CD4-positive, alpha-beta memory T cell (primary cell): ENCODE data around the gene NYNRIN. TPM values are rescaled to one million over a fixed set of nuclear protein-coding genes. Genes with fewer than 3 reads are reported as not detected.

Source experiments
- CTCF ChIA-PET: fragments of 350-600 bp; sonication (Branson Sonifier 250); formaldehyde crosslinking; loops from one replicate; lab custom pipeline; 2021; ENCODE audit warnings: inconsistent platforms; ENCODE audit not compliant: partially characterized antibody; lab: Charles Lee
- POLR2A ChIA-PET: fragments of 350-600 bp; sonication (Branson Sonifier 250); formaldehyde crosslinking; loops from one replicate; lab custom pipeline; 2021; ENCODE audit not compliant: partially characterized antibody; lab: Charles Lee
- DNase-seq, 5 donors: peaks; one replicate each; pipeline versions ENCODE4 v3.0.0 to v3.0.0-alpha.2; 2020 to 2022; ENCODE audit warnings: mixed read lengths in 1 of 5
- H3K27ac ChIP-seq: one replicate; pipeline ENCODE4 v1.7.0; 2013; ENCODE audit warnings: low read depth, low read length
- H3K27me3 ChIP-seq: 2 replicates; pipeline ENCODE4 v1.7.0; 2013; ENCODE audit warnings: mild to moderate bottlenecking, low read length, moderate library complexity; ENCODE audit not compliant: insufficient read depth
- H3K36me3 ChIP-seq: 2 replicates; pipeline ENCODE4 v1.7.0; 2013; ENCODE audit warnings: mild to moderate bottlenecking, low read length, moderate library complexity; ENCODE audit not compliant: insufficient read depth
- H3K4me1 ChIP-seq: 2 replicates; pipeline ENCODE4 v1.7.0; 2013; ENCODE audit warnings: mild to moderate bottlenecking, low read length, moderate library complexity; ENCODE audit not compliant: insufficient read depth
- H3K4me3 ChIP-seq, 2 donors: one replicate each; pipeline ENCODE4 v1.7.0; 2013; ENCODE audit warnings: low read length in 2 of 2, mild to moderate bottlenecking in 1 of 2
- H3K9me3 ChIP-seq, 2 donors: one replicate each; pipeline ENCODE4 v1.7.0; 2013; ENCODE audit warnings: low read length in 2 of 2, control low read depth in 1 of 2; ENCODE audit not compliant: control insufficient read depth in 1 of 2
- H3K27ac Mint-ChIP-seq, 7 donors: one replicate each; pipeline ENCODE4 v1.8.0; 2020 to 2021; ENCODE audit warnings: mixed read lengths in 7 of 7, mild to moderate bottlenecking in 6 of 7, inconsistent platforms in 3 of 7, moderate library complexity in 3 of 7
- H3K27me3 Mint-ChIP-seq, 2 donors: one replicate each; pipeline ENCODE4 v1.8.0; 2020 to 2021; ENCODE audit warnings: mixed read lengths in 2 of 2
- H3K36me3 Mint-ChIP-seq, 2 donors: one replicate each; pipeline ENCODE4 v1.8.0; 2020 to 2021; ENCODE audit warnings: mixed read lengths in 2 of 2, inconsistent platforms in 1 of 2, mild to moderate bottlenecking in 1 of 2
- H3K4me1 Mint-ChIP-seq, 4 donors: one replicate each; pipeline ENCODE4 v1.8.0; 2020 to 2021; ENCODE audit warnings: mixed read lengths in 4 of 4, mild to moderate bottlenecking in 1 of 4
- H3K4me3 Mint-ChIP-seq, 8 donors: one replicate each; pipeline ENCODE4 v1.8.0; 2020 to 2021; ENCODE audit warnings: mixed read lengths in 8 of 8, mild to moderate bottlenecking in 7 of 8, moderate library complexity in 6 of 8, inconsistent platforms in 3 of 8
- H3K9me3 Mint-ChIP-seq, 8 donors: one replicate each; pipeline ENCODE4 v1.8.0; 2020 to 2021; ENCODE audit warnings: mixed read lengths in 8 of 8, mild to moderate bottlenecking in 5 of 8, inconsistent platforms in 3 of 8, moderate library complexity in 1 of 8
- intact Hi-C: fragments of 100-400 bp; cut with micrococcal nuclease; formaldehyde crosslinking; loops from one replicate; pipeline ENCODE4 v1.15.1; 2023
- polyA plus RNA-seq, 2 donors: library from polyadenylated mRNA; unstranded; fragments of 300-500 nt; fragmentation: Illumina TruSeq; gene quantifications; one replicate each; pipeline ENCODE4 v1.2.3, GENCODE V29; 2021
- total RNA-seq, 2 experiments: library from RNA; stranded (reverse); gene quantifications; one replicate each; pipeline ENCODE4 v1.2.3, GENCODE V29; 2021

The NYNRIN gene
- total and polyA plus RNA-seq, 4 experiments from 2014 or later = 0.02 to 0.32 TPM; not detected in 2

DNA sequence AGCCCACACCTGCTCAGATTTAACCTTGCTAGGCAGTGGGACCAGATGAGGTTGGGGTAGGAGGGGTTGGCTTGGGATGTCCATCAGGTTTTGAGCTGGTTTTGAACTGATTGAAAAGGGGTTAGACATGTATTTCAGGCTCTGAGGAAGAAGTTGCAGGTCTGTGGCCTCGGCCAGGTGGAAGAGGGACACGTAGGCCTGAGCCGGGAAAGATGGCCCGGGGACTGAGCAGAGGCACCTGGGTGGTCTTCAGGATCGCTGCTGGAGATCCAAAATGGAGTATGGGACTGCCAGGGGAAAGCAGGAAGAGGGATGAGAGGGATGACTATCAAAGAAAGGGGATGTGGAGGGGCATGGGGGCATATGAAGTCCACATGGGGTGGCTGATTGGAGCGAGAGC lies 7.6 kb downstream of the NYNRIN start:
- Histone ChIP-seq H3K4me1 (no peaks in the 10 kb centered on the region), H3K27ac (no peak overlapping the region), H3K4me3 (no peak overlapping the region), H3K36me3 (no peaks in the 10 kb centered on the region), H3K27me3 (no peaks in the 10 kb centered on the region), H3K9me3 (no peaks in the 10 kb centered on the region)
- H3K4me1 Mint-ChIP-seq = peaks cover 0 to under 1% (median 0%) of the 10 kb centered on the region in 4 donors
- ChIA-PET CTCF (interaction anchor here (0.9 to 1.0 kb wide), 2 partner anchors 31 to 73 kb away, joined by 3 to 4 read pairs; no protein-coding TSS in a partner anchor), POLR2A (no interaction called here)
- H3K36me3 Mint-ChIP-seq = peaks cover 0 to 4% of the 10 kb centered on the region in 2 donors
- no peak for DNase-seq
- intact Hi-C loops = no loop called here
- no peak overlapping the region for H3K27ac Mint-ChIP-seq
- no peak overlapping the region for H3K4me3 Mint-ChIP-seq
- H3K27me3 Mint-ChIP-seq = peaks cover 6 to 14% of the 10 kb centered on the region in 2 donors
- H3K9me3 Mint-ChIP-seq = no peaks in the 10 kb centered on the region

DNA sequence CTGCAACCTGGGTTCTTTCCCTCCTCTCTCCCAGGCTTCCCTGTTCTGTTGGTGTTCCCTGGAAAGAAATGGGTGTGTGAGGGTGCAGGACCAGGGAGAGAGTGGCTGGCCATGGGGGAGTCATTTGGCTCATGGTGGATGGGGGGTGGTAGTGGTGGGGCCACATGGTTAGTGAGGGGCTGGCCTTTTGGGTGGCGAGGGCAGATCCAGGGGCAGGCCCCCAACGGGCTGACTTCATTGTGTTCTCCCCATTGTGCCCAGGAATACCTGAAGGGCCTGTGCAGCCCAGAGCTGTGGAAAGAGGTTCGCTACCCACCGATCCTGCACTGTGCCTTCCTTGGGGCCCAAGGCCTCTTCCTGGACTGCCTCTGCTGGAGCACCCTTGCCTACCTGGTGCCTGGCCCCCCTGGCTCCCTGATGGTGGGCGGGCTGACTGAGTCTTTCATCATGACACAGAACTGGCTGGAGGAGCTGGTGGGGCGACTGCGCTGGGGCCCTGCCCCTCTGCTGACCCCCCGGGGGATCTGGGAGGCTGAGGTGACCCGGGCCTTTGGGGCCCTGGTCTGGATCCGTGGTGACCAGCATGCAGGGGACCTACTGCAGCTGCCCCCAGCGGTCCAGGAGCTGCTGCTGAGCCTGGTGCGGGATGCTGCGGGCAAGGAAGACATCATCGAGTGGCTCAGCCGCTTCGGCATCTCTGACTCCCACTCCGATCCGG lies 9.0 kb downstream of the NYNRIN start:
- H3K4me3 ChIP-seq = no peak overlapping the region
- no peak overlapping the region for H3K27ac Mint-ChIP-seq
- intact Hi-C loops = no loop called here
- H3K27me3 Mint-ChIP-seq = peaks cover 4 to 12% of the 10 kb centered on the region in 2 donors
- no peaks in the 10 kb centered on the region for H3K36me3 ChIP-seq
- no peak overlapping the region for H3K4me3 Mint-ChIP-seq
- CTCF ChIA-PET = no interaction called here
- H3K27me3 ChIP-seq = no peaks in the 10 kb centered on the region
- H3K27ac ChIP-seq = no peak overlapping the region
- no peaks in the 10 kb centered on the region for H3K9me3 Mint-ChIP-seq
- POLR2A ChIA-PET = interaction anchor here (1.1 kb wide), 1 partner anchor 15 kb away, joined by 3 read pairs; no protein-coding TSS in a partner anchor
- DNase-seq = no peak
- no peaks in the 10 kb centered on the region for H3K4me1 ChIP-seq
- H3K9me3 ChIP-seq = no peaks in the 10 kb centered on the region
- H3K36me3 Mint-ChIP-seq = peaks cover 0 to 4% of the 10 kb centered on the region in 2 donors
- H3K4me1 Mint-ChIP-seq = no peaks in the 10 kb centered on the region

DNA sequence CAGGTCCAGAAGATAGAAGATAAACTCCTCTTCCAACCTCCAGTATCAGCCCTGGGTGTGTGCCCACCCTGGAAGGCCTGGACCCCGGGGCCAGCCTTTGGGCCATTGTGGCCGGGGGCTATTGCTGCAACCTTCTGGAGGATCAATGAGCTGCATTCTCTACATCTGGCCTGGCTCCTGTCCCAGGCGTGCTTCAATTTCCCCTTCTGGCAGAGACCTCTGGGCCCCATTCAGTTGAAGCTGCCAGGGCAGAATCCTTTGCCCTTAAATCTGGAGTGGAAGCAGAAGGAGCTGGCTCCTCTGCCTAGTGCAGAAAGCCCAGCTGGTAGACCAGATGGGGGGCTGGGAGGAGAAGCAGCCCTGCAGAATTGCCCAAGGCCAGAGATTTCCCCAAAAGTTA lies 10.0 kb downstream of the NYNRIN start:
- no peak overlapping the region for H3K27ac ChIP-seq
- DNase-seq = no peak
- H3K27me3 ChIP-seq = no peaks in the 10 kb centered on the region
- ChIA-PET POLR2A (interaction anchor here (0.8 to 1.0 kb wide), 2 partner anchors 28 to 69 kb away, joined by 3 read pairs; partner anchors contain the start of gene RIPK3), CTCF (interaction anchor here (0.6 to 2.5 kb wide), 6 partner anchors 10 to 166 kb away, joined by 3 to 7 read pairs (median 4); no protein-coding TSS in a partner anchor)
- no peaks in the 10 kb centered on the region for H3K4me1 ChIP-seq
- Mint-ChIP-seq H3K4me3 (no peak overlapping the region), H3K36me3 (peaks cover 0 to 4% of the 10 kb centered on the region in 2 donors), H3K27ac (no peak overlapping the region), H3K9me3 (no peaks in the 10 kb centered on the region), H3K4me1 (no peaks in the 10 kb centered on the region), H3K27me3 (peaks cover 4 to 12% of the 10 kb centered on the region in 2 donors)
- intact Hi-C loops = no loop called here
- H3K36me3 ChIP-seq = no peaks in the 10 kb centered on the region
- no peak overlapping the region for H3K4me3 ChIP-seq
- H3K9me3 ChIP-seq = no peaks in the 10 kb centered on the region

DNA sequence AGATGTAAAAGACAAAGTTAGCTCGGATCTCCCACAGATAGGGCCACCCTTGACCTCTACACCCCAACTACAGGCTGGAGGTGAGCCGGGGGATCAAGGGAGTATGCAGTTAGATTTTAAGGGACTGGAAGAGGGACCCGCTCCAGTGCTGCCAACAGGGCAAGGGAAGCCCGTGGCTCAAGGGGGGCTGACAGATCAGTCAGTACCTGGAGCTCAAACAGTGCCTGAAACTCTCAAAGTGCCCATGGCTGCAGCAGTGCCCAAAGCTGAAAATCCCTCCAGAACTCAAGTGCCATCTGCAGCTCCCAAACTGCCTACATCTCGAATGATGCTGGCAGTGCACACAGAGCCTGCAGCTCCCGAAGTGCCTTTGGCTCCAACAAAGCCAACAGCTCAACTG lies 10.4 kb downstream of the NYNRIN start:
- Histone ChIP-seq H3K27me3 (no peaks in the 10 kb centered on the region), H3K4me1 (no peaks in the 10 kb centered on the region), H3K4me3 (no peak overlapping the region), H3K36me3 (no peaks in the 10 kb centered on the region), H3K9me3 (no peaks in the 10 kb centered on the region), H3K27ac (no peak overlapping the region)
- H3K9me3 Mint-ChIP-seq = no peaks in the 10 kb centered on the region
- CTCF ChIA-PET = interaction anchor here (0.6 to 2.5 kb wide), 6 partner anchors 10 to 166 kb away, joined by 3 to 7 read pairs (median 4); no protein-coding TSS in a partner anchor
- no peak overlapping the region for H3K4me3 Mint-ChIP-seq
- H3K27me3 Mint-ChIP-seq = peaks cover 4 to 11% of the 10 kb centered on the region in 2 donors
- intact Hi-C loops = no loop called here
- DNase-seq = no peak
- H3K4me1 Mint-ChIP-seq = no peaks in the 10 kb centered on the region
- POLR2A ChIA-PET = interaction anchor here (0.8 to 1.0 kb wide), 2 partner anchors 28 to 69 kb away, joined by 3 read pairs; partner anchors contain the start of gene RIPK3
- H3K36me3 Mint-ChIP-seq = peaks cover 0 to 4% of the 10 kb centered on the region in 2 donors
- H3K27ac Mint-ChIP-seq = no peak overlapping the region

GRCh38 chr14:24409956-24410355 lies 11.2 kb downstream of the NYNRIN start:
- H3K27me3 ChIP-seq = no peaks in the 10 kb centered on the region
- H3K9me3 ChIP-seq = no peaks in the 10 kb centered on the region
- Mint-ChIP-seq H3K36me3 (peaks cover 0 to under 1% of the 10 kb centered on the region in 2 donors), H3K27me3 (peaks cover 3 to 9% of the 10 kb centered on the region in 2 donors), H3K27ac (no peak overlapping the region), H3K4me1 (no peaks in the 10 kb centered on the region), H3K4me3 (no peak overlapping the region), H3K9me3 (no peaks in the 10 kb centered on the region)
- intact Hi-C loops = no loop called here
- DNase-seq = no peak
- H3K4me1 ChIP-seq = no peaks in the 10 kb centered on the region
- CTCF ChIA-PET = interaction anchor here (0.9 to 2.5 kb wide), 5 partner anchors 9 to 77 kb away, joined by 3 to 7 read pairs (median 6); no protein-coding TSS in a partner anchor
- H3K4me3 ChIP-seq = no peak overlapping the region
- H3K27ac ChIP-seq = no peak overlapping the region
- POLR2A ChIA-PET = interaction anchor here (1.0 kb wide), 1 partner anchor 70 kb away, joined by 3 read pairs; the partner anchor contains the start of gene RIPK3
- no peaks in the 10 kb centered on the region for H3K36me3 ChIP-seq

DNA sequence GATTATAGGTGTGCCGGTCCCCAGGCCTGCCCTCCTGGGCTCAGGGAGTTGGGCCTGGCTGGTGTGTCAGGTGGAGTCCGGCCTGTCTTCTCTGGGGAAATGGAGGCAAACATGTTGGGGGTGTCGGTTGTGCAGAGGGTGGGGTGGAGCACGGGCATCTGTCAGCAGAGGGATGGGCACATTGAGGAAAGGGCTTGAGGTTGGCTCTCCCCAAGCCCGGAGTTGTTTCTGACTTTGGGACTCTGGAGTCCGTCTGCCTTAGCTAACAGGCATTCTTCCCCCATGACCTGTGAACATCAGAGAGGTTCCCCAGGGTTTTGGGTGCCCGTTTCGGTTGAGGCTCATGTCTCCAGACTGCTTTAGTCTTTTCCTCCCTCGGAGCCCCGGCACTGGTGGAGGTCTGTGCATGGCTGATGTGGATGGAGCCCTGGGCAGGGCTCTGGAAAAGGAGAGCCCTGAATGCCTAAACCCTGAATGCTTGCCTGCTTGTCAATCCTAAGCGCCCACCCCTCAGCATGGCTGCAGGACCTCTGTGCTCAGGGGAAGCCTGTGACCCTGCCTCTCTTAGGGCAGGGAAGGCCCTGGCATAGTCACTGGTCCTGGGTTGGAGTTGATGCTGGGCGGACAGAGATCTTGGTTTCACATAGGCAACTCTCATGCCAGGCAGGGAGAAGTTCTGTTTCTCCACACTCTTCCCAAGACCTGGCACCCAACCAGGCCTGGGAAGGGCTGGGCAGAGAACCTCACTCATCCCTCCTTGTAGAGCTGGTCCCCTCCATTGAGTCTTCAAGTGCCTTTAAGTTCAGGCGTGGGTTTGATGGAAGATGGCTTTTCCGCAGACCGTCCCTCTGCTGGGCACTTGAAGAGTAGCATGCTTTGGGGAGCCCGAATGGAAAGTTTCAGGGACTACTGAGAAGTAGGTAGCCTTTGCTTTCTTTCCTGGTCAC lies 12.9 kb downstream of the NYNRIN start:
- no peak overlapping the region for H3K4me3 ChIP-seq
- no peaks in the 10 kb centered on the region for H3K36me3 Mint-ChIP-seq
- ChIA-PET POLR2A (interaction anchor here (1.5 to 1.6 kb wide), 2 partner anchors 18 to 73 kb away, joined by 5 read pairs; partner anchors contain the start of genes CBLN3 and KHNYN), CTCF (interaction anchor here (0.8 to 2.7 kb wide), 4 partner anchors 29 to 79 kb away, joined by 3 to 19 read pairs (median 6); partner anchors contain the start of gene ADCY4)
- no peaks in the 10 kb centered on the region for H3K9me3 Mint-ChIP-seq
- intact Hi-C loops = no loop called here
- no peak overlapping the region for H3K4me3 Mint-ChIP-seq
- peaks cover 0 to 2% of the 10 kb centered on the region in 2 donors for H3K27me3 Mint-ChIP-seq
- no peaks in the 10 kb centered on the region for H3K27me3 ChIP-seq
- no peak overlapping the region for H3K27ac ChIP-seq
- no peak overlapping the region for H3K27ac Mint-ChIP-seq
- no peaks in the 10 kb centered on the region for H3K4me1 Mint-ChIP-seq
- no peaks in the 10 kb centered on the region for H3K4me1 ChIP-seq
- DNase-seq = peak in 4 of 5 donors; percentile 26 to 34 (median 29)
- no peaks in the 10 kb centered on the region for H3K9me3 ChIP-seq
- no peaks in the 10 kb centered on the region for H3K36me3 ChIP-seq
